ENCODE results near the gene EWSR1.

- TF ChIP-seq CTCF (IDR thresholded peaks at IDR 0.05), result no peak
- no peak for TF ChIP-seq ZFX (IDR thresholded peaks at IDR 0.05; ENCODE audit: borderline replicate concordance)
These were observed 7.9 kb downstream of the EWSR1 start for GRCh38 chr22:29275819-29276565.
